ENCODE measurements around the gene CBARP. TPM values are rescaled to one million over a fixed set of nuclear protein-coding genes. Genes with fewer than 3 reads are reported as not detected.
A peak's percentile ranks its signal among the peaks of the same experiment; 100 is the strongest.

CBARP gene
- total and polyA plus RNA-seq, 9 of the 15 experiments (the other 6 are each of a cell fraction or from before 2014, with no cell fraction given) = 0.03 to 8.9 (median 1.2) TPM; not detected in 1

DNA sequence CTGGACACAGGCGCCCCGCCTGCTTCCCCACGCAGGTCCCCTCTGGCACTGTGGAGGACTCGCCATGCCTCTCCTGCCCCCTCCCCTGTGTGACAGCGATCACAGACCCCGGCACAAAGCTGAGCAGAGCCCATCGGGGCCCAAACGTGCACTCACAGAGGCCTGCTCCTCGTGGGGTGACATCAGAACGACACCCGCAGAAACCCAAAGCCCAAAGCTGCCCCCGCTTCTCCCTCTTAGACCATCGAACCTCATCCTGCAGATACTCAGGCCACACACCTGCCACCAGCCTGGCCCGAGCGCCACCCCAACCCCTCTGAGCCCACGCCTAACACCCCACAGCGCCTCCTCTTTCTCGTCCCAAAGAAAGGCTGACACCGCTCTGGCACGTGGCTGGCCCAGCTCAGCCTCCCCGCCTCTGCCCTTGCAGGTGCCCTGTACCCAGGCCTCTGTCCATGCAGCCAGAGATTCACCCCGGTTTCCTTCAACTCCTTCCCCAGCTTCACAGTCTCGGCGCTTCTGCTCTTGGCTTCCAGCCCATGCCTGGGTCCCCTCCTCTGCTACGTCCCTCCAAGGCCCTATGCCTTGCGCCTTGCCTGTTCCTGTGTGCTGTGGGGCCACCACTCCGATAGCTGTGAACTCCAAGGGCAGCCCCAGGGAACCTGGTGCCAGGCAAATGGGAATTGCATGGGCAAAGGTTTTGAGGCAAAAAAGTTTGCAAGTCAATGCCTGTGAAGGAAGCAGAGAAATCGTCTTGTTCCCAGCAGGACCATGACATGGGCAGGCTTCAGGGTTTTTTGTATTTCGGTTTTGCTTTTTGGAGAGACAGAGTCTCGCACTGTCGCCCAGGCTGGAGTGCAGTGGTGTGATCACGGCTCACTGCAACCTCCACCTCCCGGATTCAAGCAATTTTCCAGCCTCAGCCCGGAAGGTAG lies 831 bp upstream of the CBARP start (continued):
- TF ChIP-seq ZFX (CRISPR knock-in tag; IDR thresholded peaks at IDR 0.05) = peak; percentile 29; the same call in 1 of the 2 replicates

DNA sequence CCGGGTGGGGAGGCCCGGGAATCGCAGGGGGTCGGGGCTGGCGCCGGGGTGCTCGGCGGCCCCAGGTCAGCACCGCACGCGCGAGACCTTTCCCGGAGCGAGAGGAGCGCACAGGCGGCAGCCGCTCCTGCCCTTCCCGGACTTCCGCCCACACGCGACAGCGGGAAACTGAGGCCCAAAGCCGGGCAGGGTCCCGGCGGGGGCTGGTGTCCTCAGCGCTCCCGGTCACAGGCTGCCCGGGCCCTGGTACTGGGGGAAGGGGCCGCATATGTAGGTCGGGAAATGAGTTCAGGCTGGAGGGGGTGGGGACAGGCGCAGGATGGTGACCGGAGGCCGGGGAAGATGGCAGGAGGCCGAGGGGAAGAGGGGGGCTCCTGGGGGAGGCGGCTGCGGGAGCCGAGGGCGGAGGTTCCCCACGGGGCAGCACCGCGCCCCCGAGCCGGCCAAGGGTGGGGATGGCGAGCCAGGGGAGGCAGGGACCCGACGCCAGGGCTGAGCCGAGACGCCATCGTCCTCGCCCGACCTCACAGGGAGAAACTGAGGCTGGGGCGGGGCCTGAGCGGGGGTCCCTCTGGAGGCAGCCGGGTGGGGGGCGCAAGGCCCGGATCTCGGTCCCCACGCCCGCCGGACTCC lies 662 bp downstream of the CBARP start:
- Histone ChIP-seq H3K9me3 (replicated peaks; ENCODE audit: control insufficient read depth, insufficient read depth, low read depth, low read length) (no peaks in the 10 kb centered on the region), H3K27ac (ENCODE audit: extremely low read depth, low read depth, low read length) (peak overlapping the region; percentile 61; the same call in 2 of the 3 replicates), H3K79me2 (ENCODE audit: control insufficient read depth, insufficient read depth, low read length) (peaks cover 13% of the 10 kb centered on the region), H3K4me3 (peak overlapping the region; percentile 55), H3K27me3 (ENCODE audit: control insufficient read depth in 2 of 2, insufficient read depth in 2 of 2, low read length in 2 of 2) (no peaks in the 10 kb centered on the region), H3K4me1 (replicated peaks in 1 of 2; ENCODE audit: control insufficient read depth in 2 of 2, insufficient read depth in 2 of 2, low read length in 2 of 2) (peaks cover 18 to 98% of the 10 kb centered on the region in 2 experiments), H3K4me2 (ENCODE audit: insufficient read depth, low read length) (peak overlapping the region; percentile 70), H3K9ac (ENCODE audit: insufficient read depth in 1 of 2, low read depth in 2 of 2, low read length in 2 of 2) (peak overlapping the region; percentile 64 to 94), H4K20me1 (replicated peaks; ENCODE audit: control insufficient read depth, insufficient read depth, low read length) (no peaks in the 10 kb centered on the region), H3K9me1 (ENCODE audit: control insufficient read depth, insufficient read depth, low read length) (no peaks in the 10 kb centered on the region), H2AFZ (ENCODE audit: low read depth, low read length) (peak overlapping the region; percentile 40; the same call in 1 of the 2 replicates), H3K36me3 (ENCODE audit: control insufficient read depth, insufficient read depth, low read length) (peaks cover 35% of the 10 kb centered on the region; the same call in 1 of the 3 replicates)
- peak in 3 of 4 experiments; percentile 41 to 54 (median 52) for DNase-seq (ENCODE audit: extremely low read depth in 1 of 4, low spot score in 3 of 4)
- WGBS (ENCODE audit: insufficient coverage, low coverage, missing lambda C conversion rate) = 0% methylated on average over 15 of the region's 60 CpGs
- intact Hi-C loops (cut with micrococcal nuclease) = loop anchor here (2.0 kb wide), 1 partner anchor 16 kb away; no protein-coding TSS in a partner anchor
- in situ Hi-C loops (cut with MboI) = loop anchor here (25.0 kb wide), 1 partner anchor 475 kb away; the partner anchor contains the start of gene MISP
- no TSS peak for BruUV-seq (replicated peaks)
- FAIRE-seq = no peak
- POLR2A ChIA-PET = no interaction called here
- no peak for ATAC-seq
- CTCF ChIA-PET (ENCODE audit: low intra/inter-chr PET ratio) = no interaction called here
- TF ChIP-seq, protein P1, sequence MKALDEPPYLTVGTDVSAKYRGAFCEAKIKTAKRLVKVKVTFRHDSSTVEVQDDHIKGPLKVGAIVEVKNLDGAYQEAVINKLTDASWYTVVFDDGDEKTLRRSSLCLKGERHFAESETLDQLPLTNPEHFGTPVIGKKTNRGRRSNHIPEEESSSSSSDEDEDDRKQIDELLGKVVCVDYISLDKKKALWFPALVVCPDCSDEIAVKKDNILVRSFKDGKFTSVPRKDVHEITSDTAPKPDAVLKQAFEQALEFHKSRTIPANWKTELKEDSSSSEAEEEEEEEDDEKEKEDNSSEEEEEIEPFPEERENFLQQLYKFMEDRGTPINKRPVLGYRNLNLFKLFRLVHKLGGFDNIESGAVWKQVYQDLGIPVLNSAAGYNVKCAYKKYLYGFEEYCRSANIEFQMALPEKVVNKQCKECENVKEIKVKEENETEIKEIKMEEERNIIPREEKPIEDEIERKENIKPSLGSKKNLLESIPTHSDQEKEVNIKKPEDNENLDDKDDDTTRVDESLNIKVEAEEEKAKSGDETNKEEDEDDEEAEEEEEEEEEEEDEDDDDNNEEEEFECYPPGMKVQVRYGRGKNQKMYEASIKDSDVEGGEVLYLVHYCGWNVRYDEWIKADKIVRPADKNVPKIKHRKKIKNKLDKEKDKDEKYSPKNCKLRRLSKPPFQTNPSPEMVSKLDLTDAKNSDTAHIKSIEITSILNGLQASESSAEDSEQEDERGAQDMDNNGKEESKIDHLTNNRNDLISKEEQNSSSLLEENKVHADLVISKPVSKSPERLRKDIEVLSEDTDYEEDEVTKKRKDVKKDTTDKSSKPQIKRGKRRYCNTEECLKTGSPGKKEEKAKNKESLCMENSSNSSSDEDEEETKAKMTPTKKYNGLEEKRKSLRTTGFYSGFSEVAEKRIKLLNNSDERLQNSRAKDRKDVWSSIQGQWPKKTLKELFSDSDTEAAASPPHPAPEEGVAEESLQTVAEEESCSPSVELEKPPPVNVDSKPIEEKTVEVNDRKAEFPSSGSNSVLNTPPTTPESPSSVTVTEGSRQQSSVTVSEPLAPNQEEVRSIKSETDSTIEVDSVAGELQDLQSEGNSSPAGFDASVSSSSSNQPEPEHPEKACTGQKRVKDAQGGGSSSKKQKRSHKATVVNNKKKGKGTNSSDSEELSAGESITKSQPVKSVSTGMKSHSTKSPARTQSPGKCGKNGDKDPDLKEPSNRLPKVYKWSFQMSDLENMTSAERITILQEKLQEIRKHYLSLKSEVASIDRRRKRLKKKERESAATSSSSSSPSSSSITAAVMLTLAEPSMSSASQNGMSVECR (CRISPR knock-in tag; IDR thresholded peaks at IDR 0.05) = peak; percentile 29; the same call in 1 of the 2 replicates
- TF ChIP-seq RBM14 (IDR thresholded peaks at IDR 0.05; ENCODE audit: borderline replicate concordance, insufficient read depth, low read depth, low read length) (no peak), ILF3 (IDR thresholded peaks at IDR 0.05; ENCODE audit: borderline replicate concordance) (no peak), HDAC1 (IDR thresholded peaks at IDR 0.05) (peak in 1 of 2 experiments; percentile 22; a peak in 1 of 4 replicates), YY1 (IDR thresholded peaks at IDR 0.05; ENCODE audit: borderline replicate concordance in 1 of 3, control insufficient read depth in 1 of 3, extremely low read depth in 1 of 3, insufficient read depth in 3 of 3, insufficient read length in 1 of 3, insufficient replicate concordance in 2 of 3, low read depth in 1 of 3, low read length in 2 of 3) (peak in 1 of 3 experiments; percentile 22), MTA1 (IDR thresholded peaks at IDR 0.05; ENCODE audit: borderline replicate concordance) (no peak), EGR1 (conservative IDR thresholded peaks at IDR 0.05) (peak; percentile 43), ZBTB7A (IDR thresholded peaks at IDR 0.05; ENCODE audit: borderline replicate concordance, control insufficient read depth, low read depth, low read length) (peak; percentile 47; the same call in 1 of the 2 replicates)
- TF ChIP-seq, protein P2, sequence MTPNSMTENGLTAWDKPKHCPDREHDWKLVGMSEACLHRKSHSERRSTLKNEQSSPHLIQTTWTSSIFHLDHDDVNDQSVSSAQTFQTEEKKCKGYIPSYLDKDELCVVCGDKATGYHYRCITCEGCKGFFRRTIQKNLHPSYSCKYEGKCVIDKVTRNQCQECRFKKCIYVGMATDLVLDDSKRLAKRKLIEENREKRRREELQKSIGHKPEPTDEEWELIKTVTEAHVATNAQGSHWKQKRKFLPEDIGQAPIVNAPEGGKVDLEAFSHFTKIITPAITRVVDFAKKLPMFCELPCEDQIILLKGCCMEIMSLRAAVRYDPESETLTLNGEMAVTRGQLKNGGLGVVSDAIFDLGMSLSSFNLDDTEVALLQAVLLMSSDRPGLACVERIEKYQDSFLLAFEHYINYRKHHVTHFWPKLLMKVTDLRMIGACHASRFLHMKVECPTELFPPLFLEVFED (CRISPR knock-in tag; conservative IDR thresholded peaks at IDR 0.05) = 0 out of 2 replicates have a peak, but pooled peaks have one; percentile 56

All from K562 (cell line).